ENCODE data around the gene CERS5. TPM values are rescaled to one million over a fixed set of nuclear protein-coding genes. Genes with fewer than 3 reads are reported as not detected.
"Not testable (repeated sequence)": the region's sequence is repeated elsewhere in the genome, so short reads cannot be mapped to it uniquely, and the experiment has no call there.

CERS5 gene
- total RNA-seq, 1 experiment from 2014 or later: 62.6 TPM

GRCh38 chr12:50157259-50157658 is 9.9 kb downstream of the CERS5 start:
- H3K27me3 Mint-ChIP-seq (ENCODE audit: insufficient read depth, unreplicated experiment): no peaks in the 10 kb centered on the region
- POLR2A ChIA-PET: interaction anchor here (0.9 kb wide), 1 partner anchor 10 kb away, joined by 3 read pairs; the partner anchor contains the start of gene CERS5
- CTCF ChIA-PET: no interaction called here

GRCh38 chr12:50156641-50157040 is 10.5 kb downstream of the CERS5 start:
- BruUV-seq (replicated peaks): no TSS peak
- H3K4me3 ChIP-seq (ENCODE audit: low read depth, low read length): no peak overlapping the region
- peaks cover 13% of the 10 kb centered on the region for H3K36me3 Mint-ChIP-seq (ENCODE audit: insufficient read depth, unreplicated experiment)
- no peaks in the 10 kb centered on the region for H3K36me3 ChIP-seq (ENCODE audit: control insufficient read depth, insufficient read depth, low read length)
- peaks cover 8% of the 10 kb centered on the region; the same call in 1 of the 2 replicates for H3K4me1 ChIP-seq
- H3K27me3 Mint-ChIP-seq (ENCODE audit: insufficient read depth, unreplicated experiment): no peaks in the 10 kb centered on the region
- no peaks in the 10 kb centered on the region for H3K9me3 Mint-ChIP-seq (ENCODE audit: unreplicated experiment)
- DNase-seq: no peak
- H3K4me3 Mint-ChIP-seq (ENCODE audit: unreplicated experiment): no peak overlapping the region
- no peak for TF ChIP-seq CTCF (IDR thresholded peaks at IDR 0.05; ENCODE audit: insufficient read depth in 1 of 2, low read depth in 1 of 2, low read length in 1 of 2, severe bottlenecking in 1 of 2, unreplicated experiment in 1 of 2)
- intact Hi-C loops (cut with micrococcal nuclease; ENCODE audit: unreplicated experiment): no loop called here
- H3K27me3 ChIP-seq (replicated peaks; ENCODE audit: control insufficient read depth, insufficient read depth, low read length): no peaks in the 10 kb centered on the region
- ChIA-PET CTCF (interaction anchor here (0.6 kb wide), 1 partner anchor 24 kb away, joined by 3 read pairs; no protein-coding TSS in a partner anchor), POLR2A (interaction anchor here (0.9 kb wide), 1 partner anchor 11 kb away, joined by 3 read pairs; the partner anchor contains the start of gene CERS5)
- H3K9me3 ChIP-seq: no peaks in the 10 kb centered on the region
- no peak overlapping the region for H3K27ac Mint-ChIP-seq (ENCODE audit: unreplicated experiment)
- H3K4me1 Mint-ChIP-seq (ENCODE audit: low read depth, unreplicated experiment): no peaks in the 10 kb centered on the region

More at GRCh38 chr12:50157259-50157658, 9.9 kb downstream of the CERS5 start:
- Histone ChIP-seq H3K4me1 (peaks cover 8% of the 10 kb centered on the region; the same call in 1 of the 2 replicates), H3K27me3 (replicated peaks; ENCODE audit: control insufficient read depth, insufficient read depth, low read length) (no peaks in the 10 kb centered on the region), H3K4me3 (ENCODE audit: low read depth, low read length) (no peak overlapping the region), H3K9me3 (no peaks in the 10 kb centered on the region), H3K36me3 (ENCODE audit: control insufficient read depth, insufficient read depth, low read length) (no peaks in the 10 kb centered on the region)
- no peak for DNase-seq
- no peak overlapping the region for H3K27ac Mint-ChIP-seq (ENCODE audit: unreplicated experiment)
- H3K36me3 Mint-ChIP-seq (ENCODE audit: insufficient read depth, unreplicated experiment): peaks cover 13% of the 10 kb centered on the region
- H3K9me3 Mint-ChIP-seq (ENCODE audit: unreplicated experiment): no peaks in the 10 kb centered on the region
- BruUV-seq (replicated peaks): no TSS peak
- no peak overlapping the region for H3K4me3 Mint-ChIP-seq (ENCODE audit: unreplicated experiment)
- no peak for TF ChIP-seq CTCF (IDR thresholded peaks at IDR 0.05; ENCODE audit: insufficient read depth in 1 of 2, low read depth in 1 of 2, low read length in 1 of 2, severe bottlenecking in 1 of 2, unreplicated experiment in 1 of 2)
- intact Hi-C loops (cut with micrococcal nuclease; ENCODE audit: unreplicated experiment): no loop called here
- no peaks in the 10 kb centered on the region for H3K4me1 Mint-ChIP-seq (ENCODE audit: low read depth, unreplicated experiment)

GRCh38 chr12:50154947-50155346 is 12.2 kb downstream of the CERS5 start:
- not testable (repeated sequence) for H3K27me3 Mint-ChIP-seq (ENCODE audit: insufficient read depth, unreplicated experiment); BruUV-seq (replicated peaks); H3K4me1 Mint-ChIP-seq (ENCODE audit: low read depth, unreplicated experiment)

More at GRCh38 chr12:50154947-50155346, 12.2 kb downstream of the CERS5 start:
- DNase-seq; H3K9me3 ChIP-seq; H3K27me3 ChIP-seq (replicated peaks; ENCODE audit: control insufficient read depth, insufficient read depth, low read length); H3K4me3 ChIP-seq (ENCODE audit: low read depth, low read length); H3K4me3 Mint-ChIP-seq (ENCODE audit: unreplicated experiment); H3K36me3 ChIP-seq (ENCODE audit: control insufficient read depth, insufficient read depth, low read length); H3K4me1 ChIP-seq; H3K9me3 Mint-ChIP-seq (ENCODE audit: unreplicated experiment); H3K27ac Mint-ChIP-seq (ENCODE audit: unreplicated experiment); intact Hi-C loops (cut with micrococcal nuclease; ENCODE audit: unreplicated experiment): not testable (repeated sequence)
- ChIA-PET POLR2A (interaction anchor here (0.5 to 0.6 kb wide), 2 partner anchors 12 to 70 kb away, joined by 3 to 4 read pairs; partner anchors contain the start of genes CERS5 and SMARCD1), CTCF (interaction anchor here (1.3 kb wide), 1 partner anchor 44 kb away, joined by 3 read pairs; no protein-coding TSS in a partner anchor)
- H3K36me3 Mint-ChIP-seq (ENCODE audit: insufficient read depth, unreplicated experiment): peaks cover 13% of the 10 kb centered on the region

All from Caco-2 (cell line).